Stimulated activated CD8-positive, alpha-beta memory T cell treated with anti-CD3 and anti-CD28 coated beads, Interleukin-12 subunit alpha, Interleukin-12 subunit beta, amount 100 ng/mL, for 24 hours (primary cell): Measurements from ENCODE around the gene ACSL3.
"Not testable (repeated sequence)": the region's sequence is repeated elsewhere in the genome, so short reads cannot be mapped to it uniquely, and the experiment has no call there.

Experiments used
- DNase-seq: peaks from one replicate; pipeline ENCODE4 v3.0.0-alpha.2; 2020; ENCODE audit errors: extremely low read depth

ACSL3 gene

DNA sequence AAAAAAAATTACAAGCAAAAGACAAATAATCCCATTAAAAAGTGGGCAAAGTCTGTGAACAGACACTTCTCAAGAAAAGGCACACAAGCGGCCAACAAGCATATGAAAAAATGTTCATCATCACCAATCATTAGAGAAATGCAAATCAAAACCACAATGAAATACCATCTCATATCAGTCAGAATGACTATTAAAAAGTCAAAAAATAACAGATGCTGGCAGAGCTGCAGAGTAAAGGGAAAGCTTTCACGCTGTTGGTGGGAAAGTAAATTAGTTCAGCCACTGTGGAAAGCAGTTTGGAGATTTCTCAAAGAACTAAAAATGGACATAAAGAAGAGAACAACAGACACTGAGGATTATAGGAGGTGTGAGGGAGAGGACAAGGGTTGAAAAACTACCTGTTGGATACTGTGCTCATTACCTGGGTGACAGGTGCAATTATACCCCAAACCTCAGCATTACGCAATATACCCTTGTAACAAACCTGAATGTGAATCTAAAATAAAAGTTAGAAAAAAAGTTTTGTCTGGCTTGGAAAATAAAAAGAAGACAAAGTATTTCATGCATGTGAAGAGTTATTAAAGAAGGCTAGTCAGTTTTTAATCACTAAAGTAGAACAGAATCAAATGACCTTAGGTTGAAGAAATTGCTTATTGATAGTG lies 8.7 kb upstream of the ACSL3 start:
- no peak for DNase-seq

GRCh38 chr2:222854773-222855700 lies 5.8 kb upstream of the ACSL3 start:
- no peak for DNase-seq

DNA sequence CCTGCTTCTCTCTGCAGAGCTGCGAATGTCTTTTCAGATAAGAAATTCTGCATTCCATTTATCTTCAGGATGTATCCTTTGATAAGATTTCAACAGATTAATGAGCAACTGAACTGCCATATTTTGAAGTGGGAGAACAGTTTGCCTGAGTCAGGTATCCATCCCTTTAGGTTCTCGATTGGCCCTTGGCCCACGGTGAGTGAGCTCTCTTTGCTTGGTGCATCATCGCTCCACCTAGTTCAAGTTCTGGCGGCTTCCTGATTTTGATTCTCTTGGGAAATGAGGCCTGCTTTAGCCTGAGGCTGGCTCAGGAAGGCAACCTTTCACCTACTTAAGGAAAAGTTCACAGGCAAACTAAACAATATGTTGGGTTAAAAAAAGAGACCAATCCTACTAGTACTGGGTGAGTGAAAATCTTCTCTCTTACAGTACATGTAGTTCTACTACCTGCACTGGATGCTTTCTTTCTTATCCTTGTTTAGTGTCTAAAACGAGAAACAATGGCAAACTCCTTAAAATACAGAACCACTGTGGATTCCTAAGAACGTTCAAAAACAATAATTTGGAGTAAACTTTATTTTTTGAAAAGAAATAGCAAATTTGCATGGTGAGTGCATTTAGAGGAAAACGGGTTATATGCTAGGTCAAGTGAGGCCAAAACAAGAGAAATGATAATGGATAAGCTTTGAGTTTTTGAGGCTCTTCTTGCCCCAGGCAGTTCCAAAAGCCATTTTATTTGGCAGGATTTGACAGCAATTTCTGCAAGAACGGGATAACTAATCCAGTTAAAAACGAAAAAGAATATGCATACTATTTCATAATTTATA lies 837 bp upstream of the ACSL3 start:
- no peak for DNase-seq

DNA sequence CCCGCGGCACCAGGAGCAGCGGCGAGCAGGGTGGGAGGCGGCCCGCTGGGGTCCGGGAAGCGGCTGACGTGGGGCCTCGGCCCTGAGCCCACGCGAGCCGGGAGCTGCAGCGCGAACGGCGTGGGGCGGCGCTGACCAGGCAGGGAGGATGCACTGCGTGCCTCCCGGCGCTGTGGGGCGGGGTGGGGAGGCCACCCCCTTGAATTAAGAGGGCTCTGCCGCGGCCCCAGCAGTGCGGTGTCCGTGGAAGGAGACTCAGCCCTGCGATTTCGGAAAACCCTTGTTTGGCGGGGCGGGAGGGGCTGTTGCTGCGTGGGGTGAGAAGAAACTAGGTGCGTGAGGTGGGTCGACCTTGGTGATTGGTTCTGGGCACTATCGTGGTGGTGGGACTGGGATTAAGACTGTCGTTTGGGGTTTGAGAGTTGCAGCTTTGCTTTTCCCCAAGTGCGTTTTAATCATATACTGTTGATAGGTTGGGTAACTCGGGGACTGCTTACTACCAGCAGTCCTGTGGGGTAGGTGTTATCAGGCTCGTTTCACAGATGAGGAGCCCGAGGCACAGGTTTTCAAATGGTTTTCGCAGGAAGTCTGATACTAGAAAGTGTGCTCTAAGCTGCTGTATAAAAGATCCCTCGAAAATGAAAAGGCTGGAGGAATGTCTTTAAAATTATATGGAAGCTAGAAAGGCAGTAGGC lies 722 bp downstream of the ACSL3 start:
- no peak for DNase-seq

DNA sequence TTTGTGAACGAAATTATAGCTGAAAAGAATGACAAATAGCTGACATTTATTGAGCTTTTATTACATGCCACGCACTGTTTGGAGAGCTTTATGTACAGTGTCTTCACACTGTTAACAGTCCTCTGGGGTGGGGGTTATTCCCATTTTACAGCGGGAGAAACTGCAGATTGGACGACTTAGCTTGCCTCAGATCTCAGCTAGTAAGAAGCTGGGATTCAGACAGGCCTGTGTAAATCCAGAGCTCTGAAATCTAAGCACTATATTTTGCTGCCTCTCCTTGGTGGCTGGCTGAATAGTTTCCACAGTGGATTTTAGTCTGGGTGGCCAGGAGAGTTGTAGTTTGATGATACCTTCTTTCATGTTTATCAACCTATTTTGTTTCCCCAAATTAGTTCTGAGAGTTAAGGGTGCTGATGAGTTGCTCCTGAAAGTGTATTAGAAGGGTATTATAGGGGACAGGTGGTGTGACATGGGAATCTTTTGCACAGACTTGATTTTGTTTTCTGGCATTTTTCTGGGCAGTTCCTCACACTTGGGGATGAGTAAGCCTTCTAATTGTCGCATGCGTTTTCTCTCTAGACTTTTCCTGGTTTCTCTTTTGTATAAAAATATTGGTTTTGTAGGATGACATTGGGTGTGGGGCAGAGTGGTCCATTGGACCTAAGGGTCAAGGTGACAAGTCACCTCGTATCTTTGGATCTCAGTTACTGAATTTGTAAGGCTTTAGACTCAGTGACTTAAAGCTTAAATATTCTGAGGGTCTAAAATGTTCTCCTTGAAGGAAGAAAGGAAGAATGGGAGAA lies 1.5 kb downstream of the ACSL3 start:
- no peak for DNase-seq

DNA sequence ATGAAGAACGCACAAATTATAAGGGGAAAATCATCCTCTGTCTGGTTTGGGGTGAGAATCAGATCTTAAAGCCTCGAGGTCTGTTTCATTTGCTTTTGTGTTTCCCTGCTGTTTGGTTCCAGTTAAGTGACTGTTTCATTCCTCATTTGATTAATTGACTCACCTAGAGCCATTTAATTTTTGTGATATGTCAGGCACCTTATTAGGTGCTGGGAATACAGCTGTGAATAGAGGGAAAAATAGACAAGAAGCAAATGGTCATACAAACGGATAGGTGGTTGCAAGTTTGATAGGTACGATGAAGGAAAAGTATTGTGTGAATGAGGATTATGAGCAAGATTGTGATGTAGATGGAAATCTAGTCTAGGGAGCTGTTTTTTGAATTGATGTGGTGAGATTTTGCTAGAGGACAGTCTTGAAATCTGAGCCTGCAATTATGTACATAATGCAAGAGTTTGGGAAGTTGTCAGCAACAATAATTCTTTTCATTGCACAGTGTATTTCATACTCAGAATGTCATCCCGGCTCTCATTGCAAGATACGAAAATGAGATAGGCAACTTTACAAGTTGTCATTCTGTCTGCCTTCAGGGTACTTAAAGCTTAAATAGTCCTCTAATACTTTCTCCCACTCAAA lies 2.2 kb downstream of the ACSL3 start:
- no peak for DNase-seq

DNA sequence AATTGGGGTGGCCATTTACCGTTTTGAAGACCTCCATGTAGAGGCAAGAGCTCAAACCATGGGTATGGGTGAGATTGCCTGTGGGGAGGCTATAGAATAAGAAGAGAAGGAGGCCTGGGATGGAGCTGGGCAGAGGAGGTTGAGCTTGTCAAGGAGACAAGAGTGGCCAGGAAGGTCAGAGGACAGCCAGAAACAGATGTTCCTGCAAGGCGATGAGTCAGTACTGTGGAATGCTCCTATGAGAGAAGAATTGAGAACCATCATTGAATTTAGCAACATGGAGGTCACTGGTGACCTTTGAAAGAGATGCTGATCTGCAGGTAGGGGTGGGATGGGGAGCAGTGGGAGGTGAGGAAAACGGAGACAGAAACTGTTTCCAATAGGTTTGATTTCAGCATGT lies 3.5 kb downstream of the ACSL3 start:
- no peak for DNase-seq

DNA sequence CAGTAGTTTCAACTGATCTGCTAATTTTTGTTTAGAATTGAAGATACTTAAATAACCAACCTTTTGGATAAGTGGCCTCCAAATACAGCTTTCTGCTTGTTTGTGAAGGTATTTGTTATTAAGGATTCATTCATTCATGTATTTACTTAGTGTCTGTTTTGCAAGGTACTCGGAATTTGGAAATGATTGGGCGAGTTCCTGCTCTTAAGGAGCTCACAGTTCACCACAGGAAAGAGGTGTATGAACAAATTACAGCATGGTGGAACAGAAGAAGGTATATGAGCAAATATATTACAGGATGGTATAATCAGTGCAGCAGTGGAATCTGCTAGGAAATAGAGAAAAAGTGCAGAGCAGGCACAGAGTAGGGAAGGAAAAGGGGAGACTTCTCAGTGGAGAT lies 4.5 kb downstream of the ACSL3 start:
- DNase-seq = no peak

GRCh38 chr2:222866358-222866960 lies 5.6 kb downstream of the ACSL3 start:
- no peak for DNase-seq

DNA sequence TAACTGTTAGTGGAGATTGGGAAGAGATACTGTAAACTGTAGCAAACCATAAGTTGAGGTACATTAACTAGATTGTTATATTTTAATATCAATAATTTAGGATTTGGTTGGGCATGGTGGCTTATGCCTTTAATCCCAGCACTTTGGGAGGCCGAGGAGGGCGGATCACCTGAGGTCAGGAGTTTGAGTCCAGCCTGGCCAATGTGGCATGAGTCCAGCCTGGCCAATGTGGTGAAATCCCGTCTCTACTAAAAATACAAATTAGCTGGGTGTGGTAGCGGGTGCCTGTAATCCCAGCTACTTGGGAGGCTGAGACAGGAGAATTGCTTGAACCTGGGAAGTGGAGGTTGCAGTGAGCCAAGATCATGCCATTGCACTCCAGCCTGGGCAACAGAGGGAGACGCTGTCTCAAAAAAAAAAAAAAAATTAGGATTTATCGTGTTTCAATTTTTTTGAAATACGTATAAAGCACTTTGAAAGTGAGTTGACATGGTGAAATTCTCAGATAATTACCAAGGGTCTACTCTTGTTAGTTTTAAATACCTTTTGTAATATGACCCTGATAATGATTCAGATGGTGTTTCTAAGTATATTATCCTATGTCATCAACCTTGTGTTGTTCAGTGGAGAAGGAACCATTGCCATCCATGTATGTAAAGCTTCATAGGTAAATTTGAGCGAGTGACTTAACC lies 7.9 kb downstream of the ACSL3 start:
- DNase-seq = not testable (repeated sequence)

- DNase-seq = no peak
Measured at GRCh38 chr2:222869252-222869560, 8.4 kb downstream of the ACSL3 start.

GRCh38 chr2:222871291-222871690 lies 10.5 kb downstream of the ACSL3 start:
- no peak for DNase-seq

DNA sequence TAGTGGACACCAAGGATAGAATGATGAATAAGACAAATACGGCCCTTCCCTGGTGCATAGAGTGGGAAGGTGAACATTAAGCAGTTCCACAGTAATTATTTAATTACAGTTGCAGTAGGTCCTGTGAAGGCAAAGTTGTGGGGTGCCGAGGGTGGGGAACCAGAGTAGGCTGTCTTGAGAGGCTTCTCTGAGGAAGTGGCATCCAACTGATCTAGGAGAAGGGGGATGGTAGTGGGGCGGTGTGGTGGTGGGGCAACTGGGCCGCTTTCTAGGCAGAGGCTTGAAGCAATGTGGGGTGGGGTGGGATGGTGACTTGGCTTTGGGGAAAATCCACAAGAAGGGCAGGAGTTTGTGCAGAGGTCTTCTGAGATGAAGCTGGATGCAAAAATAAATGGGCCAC lies 11.7 kb downstream of the ACSL3 start:
- no peak for DNase-seq

DNA sequence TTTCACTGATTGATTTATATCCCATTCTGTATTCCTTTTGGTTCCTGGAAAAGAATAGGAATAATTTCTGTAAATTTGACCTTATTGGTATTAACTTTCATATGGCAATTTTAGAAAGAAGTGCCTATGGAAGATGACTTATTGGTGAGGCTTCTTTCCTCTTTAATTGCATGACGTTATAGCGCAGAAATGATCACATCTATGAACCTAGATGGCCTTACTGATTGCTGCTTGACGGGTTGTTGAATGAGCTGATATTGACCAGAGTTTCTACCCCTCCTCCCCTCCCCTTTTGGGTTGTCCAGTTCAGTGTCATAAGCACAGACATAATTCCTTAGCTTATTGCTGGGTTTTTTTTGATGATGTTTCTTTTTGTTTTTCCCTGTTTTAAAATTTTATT lies 14.6 kb downstream of the ACSL3 start:
- DNase-seq = no peak

DNA sequence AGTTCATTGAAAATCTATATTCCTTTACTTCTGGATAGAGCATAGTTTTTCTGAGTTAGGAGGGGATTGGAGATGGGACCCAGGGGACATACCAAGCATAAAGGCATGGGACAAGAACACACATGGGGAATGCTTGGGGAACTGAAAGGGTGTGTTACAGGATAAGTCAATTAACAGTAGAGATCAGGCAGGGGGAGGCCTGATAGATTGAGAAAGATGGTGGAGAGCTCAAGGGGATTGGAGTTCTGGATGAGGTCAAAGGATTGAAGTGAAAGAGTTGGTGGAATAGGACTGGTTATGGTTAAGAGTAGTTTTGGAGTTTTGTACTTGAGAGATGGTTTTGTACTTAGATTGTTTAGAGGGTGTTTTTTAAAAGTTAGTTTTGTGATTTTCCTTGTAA lies 16.1 kb downstream of the ACSL3 start:
- DNase-seq = no peak

- no peak for DNase-seq
Measured at GRCh38 chr2:222877556-222878300, 16.9 kb downstream of the ACSL3 start.

DNA sequence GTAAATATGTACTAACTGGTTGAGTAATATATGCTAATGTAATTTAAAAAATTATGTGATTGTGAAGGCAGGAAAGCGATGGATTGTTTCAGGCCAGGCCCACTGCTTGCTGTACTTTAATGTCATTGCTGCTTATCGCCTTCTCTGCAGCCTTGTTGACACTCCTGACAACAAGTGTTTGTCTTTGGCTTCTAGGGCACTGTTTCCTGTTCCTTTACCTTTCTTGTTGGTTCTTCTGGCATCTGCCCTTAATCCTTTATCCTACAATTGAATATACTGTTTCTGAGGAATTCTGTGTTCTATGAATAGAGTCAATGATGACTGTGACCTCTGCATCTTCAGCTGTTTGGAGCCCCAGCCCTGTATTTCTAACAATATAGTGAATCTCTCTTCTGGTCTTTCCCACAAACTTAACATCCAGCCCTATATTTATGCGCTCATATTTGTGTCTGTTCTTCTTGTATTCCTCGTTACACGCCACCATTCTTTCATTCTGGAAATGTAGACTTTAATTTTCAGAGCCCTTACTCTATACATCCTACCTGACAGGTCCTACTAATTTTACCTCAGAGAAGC lies 17.6 kb downstream of the ACSL3 start:
- DNase-seq = no peak

DNA sequence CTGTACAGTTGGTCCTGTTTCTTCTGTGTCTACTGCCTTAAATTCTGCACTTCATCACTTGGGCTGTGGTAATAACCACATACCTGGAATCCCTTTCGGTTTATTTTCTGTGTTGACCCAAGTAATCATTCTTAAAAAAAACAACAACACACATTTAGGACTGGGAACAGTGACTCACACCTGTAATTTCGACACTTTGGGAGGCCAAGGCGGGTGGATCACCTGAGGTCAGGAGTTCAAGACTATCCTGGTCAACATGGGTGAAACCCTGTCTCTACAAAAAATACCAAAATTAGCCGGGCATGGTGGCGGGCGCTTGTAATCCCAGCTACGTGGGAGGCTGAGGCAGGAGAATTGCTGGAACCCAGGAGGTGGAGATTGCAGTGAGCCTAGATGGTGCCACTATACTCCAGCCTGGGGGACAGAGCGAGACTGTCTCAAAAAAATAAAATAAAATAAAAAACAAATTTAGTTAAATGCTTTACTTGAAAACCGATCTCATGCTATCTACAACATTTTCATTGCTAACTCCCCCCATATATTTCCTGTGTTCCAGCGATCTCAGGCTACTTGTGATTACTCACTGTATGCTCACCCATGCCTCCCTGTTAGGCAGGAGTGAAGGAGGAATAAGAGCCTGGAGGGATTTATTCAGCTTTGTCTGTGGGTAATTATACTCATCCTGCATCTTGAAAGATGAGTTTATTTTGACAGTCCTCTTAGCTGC lies 18.2 kb downstream of the ACSL3 start:
- no peak for DNase-seq
